ENCODE results near the gene TUBA8. TPM values are rescaled to one million over a fixed set of nuclear protein-coding genes. Genes with fewer than 3 reads are reported as not detected.

The TUBA8 gene
- total and polyA plus RNA-seq, 2 donors (not counting 1 experiment from before 2014, with no cell fraction given), result 0.60 to 0.83 TPM

DNA sequence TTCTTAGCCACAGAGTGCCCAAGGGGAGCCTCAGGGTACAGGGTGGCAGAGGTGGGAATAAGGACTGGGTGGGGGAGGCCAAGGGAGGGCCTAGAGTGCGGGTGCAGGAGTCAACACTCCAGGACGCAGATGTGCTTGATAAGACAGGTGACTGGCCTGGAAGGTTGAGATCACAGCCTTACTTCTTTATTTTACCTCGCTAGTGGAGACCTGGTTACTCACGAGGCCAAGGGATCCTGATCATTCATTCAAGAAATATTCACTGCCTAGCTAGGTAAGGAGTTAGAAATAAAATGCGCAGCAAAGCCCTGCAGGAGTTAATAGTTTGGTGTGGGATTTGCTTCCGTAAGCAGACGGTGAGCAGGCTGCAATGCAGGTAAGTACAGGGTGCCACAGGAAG is 46.0 kb upstream of the TUBA8 start:
- no peaks in the 10 kb centered on the region for H3K79me2 ChIP-seq (ENCODE audit: control insufficient read depth, insufficient read depth, low read length)
- no peak for DNase-seq (ENCODE audit: low read depth in 2 of 2)
- no peaks in the 10 kb centered on the region for H3K9me3 ChIP-seq (ENCODE audit: control insufficient read depth, insufficient read depth, low read depth, low read length)
- TF ChIP-seq, protein P1, sequence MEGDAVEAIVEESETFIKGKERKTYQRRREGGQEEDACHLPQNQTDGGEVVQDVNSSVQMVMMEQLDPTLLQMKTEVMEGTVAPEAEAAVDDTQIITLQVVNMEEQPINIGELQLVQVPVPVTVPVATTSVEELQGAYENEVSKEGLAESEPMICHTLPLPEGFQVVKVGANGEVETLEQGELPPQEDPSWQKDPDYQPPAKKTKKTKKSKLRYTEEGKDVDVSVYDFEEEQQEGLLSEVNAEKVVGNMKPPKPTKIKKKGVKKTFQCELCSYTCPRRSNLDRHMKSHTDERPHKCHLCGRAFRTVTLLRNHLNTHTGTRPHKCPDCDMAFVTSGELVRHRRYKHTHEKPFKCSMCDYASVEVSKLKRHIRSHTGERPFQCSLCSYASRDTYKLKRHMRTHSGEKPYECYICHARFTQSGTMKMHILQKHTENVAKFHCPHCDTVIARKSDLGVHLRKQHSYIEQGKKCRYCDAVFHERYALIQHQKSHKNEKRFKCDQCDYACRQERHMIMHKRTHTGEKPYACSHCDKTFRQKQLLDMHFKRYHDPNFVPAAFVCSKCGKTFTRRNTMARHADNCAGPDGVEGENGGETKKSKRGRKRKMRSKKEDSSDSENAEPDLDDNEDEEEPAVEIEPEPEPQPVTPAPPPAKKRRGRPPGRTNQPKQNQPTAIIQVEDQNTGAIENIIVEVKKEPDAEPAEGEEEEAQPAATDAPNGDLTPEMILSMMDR (conservative IDR thresholded peaks at IDR 0.05 in 1 of 2, IDR thresholded peaks at IDR 0.05 in 1 of 2; ENCODE audit: low read depth in 1 of 2, low read length in 2 of 2), result no peak
- TF ChIP-seq EZH2 (IDR thresholded peaks at IDR 0.05; ENCODE audit: low read length, missing control alignments), result no peak
- no peak overlapping the region for H3K9ac ChIP-seq (ENCODE audit: insufficient read depth, low read length)
- H3K27ac ChIP-seq (ENCODE audit: insufficient read depth, low read length), result no peak overlapping the region
- H3K4me1 ChIP-seq (ENCODE audit: control insufficient read depth, extremely low read depth, insufficient read depth, low read length), result peaks cover 5% of the 10 kb centered on the region
- no peak overlapping the region for H3K4me2 ChIP-seq (ENCODE audit: extremely low read depth, insufficient read depth, low read length)
- peaks cover 5% of the 10 kb centered on the region for H3K27me3 ChIP-seq (ENCODE audit: control insufficient read depth, insufficient read depth, low read length)
- H4K20me1 ChIP-seq (ENCODE audit: control insufficient read depth, extremely low read depth, insufficient read depth, low read length), result no peaks in the 10 kb centered on the region
- no peak overlapping the region for H3K4me3 ChIP-seq (replicated peaks in 1 of 4; ENCODE audit: control extremely low read depth in 1 of 4, insufficient read depth in 1 of 4, low read depth in 3 of 4, low read length in 4 of 4)
- no peaks in the 10 kb centered on the region for H3K36me3 ChIP-seq (ENCODE audit: control insufficient read depth, insufficient read depth, low read length)
- no peak overlapping the region for H2AFZ ChIP-seq (ENCODE audit: low read length)

DNA sequence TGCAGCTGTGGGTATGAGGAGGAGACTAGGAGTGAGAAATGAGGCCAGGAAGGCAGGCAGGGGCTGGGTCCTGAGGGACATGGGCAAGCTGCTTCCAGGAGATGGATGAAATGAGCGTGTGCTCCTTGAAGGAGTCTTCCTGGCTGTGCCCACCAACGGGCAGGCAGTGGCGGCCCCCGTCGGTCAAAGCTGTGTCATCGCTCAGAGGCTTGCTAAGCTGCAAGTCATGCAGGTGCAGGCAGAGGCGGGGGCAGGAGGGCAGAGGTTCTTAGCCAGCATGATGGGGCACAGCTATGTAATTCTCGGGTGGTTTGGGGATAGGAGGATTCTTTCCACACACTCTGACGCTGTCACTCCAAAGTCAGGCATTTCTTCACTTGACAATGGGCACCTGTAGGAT is 45.4 kb upstream of the TUBA8 start:
- Histone ChIP-seq H3K4me1 (ENCODE audit: control insufficient read depth, extremely low read depth, insufficient read depth, low read length) (peaks cover 5% of the 10 kb centered on the region), H3K27me3 (ENCODE audit: control insufficient read depth, insufficient read depth, low read length) (peaks cover 5% of the 10 kb centered on the region), H3K9ac (ENCODE audit: insufficient read depth, low read length) (no peak overlapping the region), H3K4me3 (replicated peaks in 1 of 4; ENCODE audit: control extremely low read depth in 1 of 4, insufficient read depth in 1 of 4, low read depth in 3 of 4, low read length in 4 of 4) (no peak overlapping the region), H3K36me3 (ENCODE audit: control insufficient read depth, insufficient read depth, low read length) (no peaks in the 10 kb centered on the region), H3K4me2 (ENCODE audit: extremely low read depth, insufficient read depth, low read length) (no peak overlapping the region), H3K79me2 (ENCODE audit: control insufficient read depth, insufficient read depth, low read length) (no peaks in the 10 kb centered on the region), H4K20me1 (ENCODE audit: control insufficient read depth, extremely low read depth, insufficient read depth, low read length) (no peaks in the 10 kb centered on the region), H3K27ac (ENCODE audit: insufficient read depth, low read length) (no peak overlapping the region), H2AFZ (ENCODE audit: low read length) (no peak overlapping the region), H3K9me3 (ENCODE audit: control insufficient read depth, insufficient read depth, low read depth, low read length) (no peaks in the 10 kb centered on the region)
- DNase-seq (ENCODE audit: low read depth in 2 of 2), result no peak
- no peak for TF ChIP-seq EZH2 (IDR thresholded peaks at IDR 0.05; ENCODE audit: low read length, missing control alignments)
- TF ChIP-seq, protein P1 (conservative IDR thresholded peaks at IDR 0.05 in 1 of 2, IDR thresholded peaks at IDR 0.05 in 1 of 2; ENCODE audit: low read depth in 1 of 2, low read length in 2 of 2), result no peak

GRCh38 chr22:18066181-18066859 is 44.3 kb upstream of the TUBA8 start:
- no peak overlapping the region for H3K4me3 ChIP-seq (replicated peaks in 1 of 4; ENCODE audit: control extremely low read depth in 1 of 4, insufficient read depth in 1 of 4, low read depth in 3 of 4, low read length in 4 of 4)
- no peak overlapping the region for H3K4me2 ChIP-seq (ENCODE audit: extremely low read depth, insufficient read depth, low read length)
- H4K20me1 ChIP-seq (ENCODE audit: control insufficient read depth, extremely low read depth, insufficient read depth, low read length), result no peaks in the 10 kb centered on the region
- no peaks in the 10 kb centered on the region for H3K4me1 ChIP-seq (ENCODE audit: control insufficient read depth, extremely low read depth, insufficient read depth, low read length)
- H3K9me3 ChIP-seq (ENCODE audit: control insufficient read depth, insufficient read depth, low read depth, low read length), result no peaks in the 10 kb centered on the region
- peaks cover 5% of the 10 kb centered on the region for H3K27me3 ChIP-seq (ENCODE audit: control insufficient read depth, insufficient read depth, low read length)
- no peak overlapping the region for H2AFZ ChIP-seq (ENCODE audit: low read length)
- no peaks in the 10 kb centered on the region for H3K36me3 ChIP-seq (ENCODE audit: control insufficient read depth, insufficient read depth, low read length)
- DNase-seq (ENCODE audit: low read depth in 2 of 2), result no peak
- no peak overlapping the region for H3K9ac ChIP-seq (ENCODE audit: insufficient read depth, low read length)
- no peaks in the 10 kb centered on the region for H3K79me2 ChIP-seq (ENCODE audit: control insufficient read depth, insufficient read depth, low read length)
- no peak for TF ChIP-seq EZH2 (IDR thresholded peaks at IDR 0.05; ENCODE audit: low read length, missing control alignments)
- H3K27ac ChIP-seq (ENCODE audit: insufficient read depth, low read length), result no peak overlapping the region

Data from fibroblast of lung (primary cell).